Vagina (tissue), 2 donors: Measurements from ENCODE around the gene ANP32B. TPM values are rescaled to one million over a fixed set of nuclear protein-coding genes. Genes with fewer than 3 reads are reported as not detected.

Experiments
- DNase-seq, 2 donors: peaks; one replicate each; pipeline ENCODE4 v3.0.0-alpha.2; 2017; ENCODE audit errors: extremely low spot score in 2 of 2
- H3K27ac ChIP-seq: fragments of 200-600 bp; sonication (generic); one replicate; pipeline ENCODE4 v1.5.1; 2019
- H3K27me3 ChIP-seq: fragments of 200-600 bp; sonication (generic); one replicate; pipeline ENCODE4 v1.5.1; 2019
- H3K36me3 ChIP-seq, 2 donors: fragments of 200-600 bp; sonication (generic); one replicate each; pipeline ENCODE4 v1.5.1; 2017 to 2019
- H3K4me1 ChIP-seq: fragments of 200-600 bp; sonication (generic); one replicate; pipeline ENCODE4 v1.5.1; 2019
- H3K4me3 ChIP-seq, 2 donors: fragments of 200-600 bp; sonication (generic); 1 replicate in 1 of 2; 2 replicates in 1 of 2; pipeline ENCODE4 v1.5.1; 2016 to 2019
- H3K9me3 ChIP-seq: fragments of 200-600 bp; sonication (generic); one replicate; pipeline ENCODE4 v1.5.1; 2019
- CTCF ChIP-seq, 3 experiments: fragments of 450-650 bp in 2 of 3; fragments of 200-600 bp in 1 of 3; sonication (generic) in 1 of 3; IDR thresholded peaks; one replicate each; pipeline ENCODE4 v1.5.1; 2017 to 2019; ENCODE audit warnings: antibody characterized with exemption in 3 of 3, mild to moderate bottlenecking in 2 of 3, moderate library complexity in 2 of 3
- POLR2A ChIP-seq, 2 donors: fragments of 450-650 bp; IDR thresholded peaks; one replicate each; pipeline ENCODE4 v1.6.1; 2017; ENCODE audit warnings: antibody characterized with exemption in 2 of 2, mild to moderate bottlenecking in 2 of 2, moderate library complexity in 2 of 2
- POLR2AphosphoS5 ChIP-seq, 2 donors: sonication (generic); formaldehyde crosslinking; IDR thresholded peaks; one replicate each; pipeline ENCODE4 v1.9.0; 2017; ENCODE audit warnings: antibody characterized with exemption in 2 of 2, mild to moderate bottlenecking in 2 of 2, low read depth in 1 of 2; ENCODE audit not compliant: insufficient read depth in 1 of 2
- intact Hi-C: fragments of 100-400 bp; cut with DNase I; formaldehyde crosslinking; loops from one replicate; pipeline ENCODE4 v1.15.1; 2023
- total RNA-seq: library from RNA; depleted of rRNA; stranded (reverse); fragments of >200 nt; gene quantifications from one replicate; pipeline ENCODE4 v1.2.3, GENCODE V29; 2016

Gene ANP32B
- total RNA-seq, 1 donor from 2014 or later: 75.1 TPM

- no peak overlapping the region for H3K27ac ChIP-seq
- H3K27me3 ChIP-seq: no peaks in the 10 kb centered on the region
- TF ChIP-seq CTCF (IDR thresholded peaks at IDR 0.05) (no peak), POLR2AphosphoS5 (IDR thresholded peaks at IDR 0.05; ENCODE audit: insufficient read depth in 1 of 2, low read depth in 1 of 2) (no peak), POLR2A (IDR thresholded peaks at IDR 0.05) (no peak)
- H3K9me3 ChIP-seq: no peaks in the 10 kb centered on the region
- H3K4me3 ChIP-seq: no peak overlapping the region
- H3K4me1 ChIP-seq: no peaks in the 10 kb centered on the region
- peaks cover 0 to 31% of the 10 kb centered on the region in 2 donors for H3K36me3 ChIP-seq
- intact Hi-C loops: no loop called here
- no peak for DNase-seq
Observed at GRCh38 chr9:98020476-98021145, 37.5 kb downstream of the ANP32B start.

- H3K27me3 ChIP-seq: no peaks in the 10 kb centered on the region
- H3K4me3 ChIP-seq: no peak overlapping the region
- intact Hi-C loops: no loop called here
- DNase-seq: no peak
- no peaks in the 10 kb centered on the region for H3K9me3 ChIP-seq
- H3K27ac ChIP-seq: no peak overlapping the region
- no peaks in the 10 kb centered on the region for H3K4me1 ChIP-seq
- no peak for TF ChIP-seq POLR2A (IDR thresholded peaks at IDR 0.05)
- TF ChIP-seq CTCF (IDR thresholded peaks at IDR 0.05): no peak
- TF ChIP-seq POLR2AphosphoS5 (IDR thresholded peaks at IDR 0.05; ENCODE audit: insufficient read depth in 1 of 2, low read depth in 1 of 2): no peak
- peaks cover 0 to 22% of the 10 kb centered on the region in 2 donors for H3K36me3 ChIP-seq
Observed at GRCh38 chr9:98021306-98022040, 38.3 kb downstream of the ANP32B start.

GRCh38 chr9:98022447-98022846 is 39.3 kb downstream of the ANP32B start:
- H3K36me3 ChIP-seq: peaks cover 0 to 19% of the 10 kb centered on the region in 2 donors
- no peaks in the 10 kb centered on the region for H3K4me1 ChIP-seq
- no peak for DNase-seq
- H3K9me3 ChIP-seq: no peaks in the 10 kb centered on the region
- no peaks in the 10 kb centered on the region for H3K27me3 ChIP-seq
- H3K27ac ChIP-seq: no peak overlapping the region
- intact Hi-C loops: no loop called here
- TF ChIP-seq POLR2AphosphoS5 (IDR thresholded peaks at IDR 0.05; ENCODE audit: insufficient read depth in 1 of 2, low read depth in 1 of 2): no peak
- TF ChIP-seq POLR2A (IDR thresholded peaks at IDR 0.05): no peak
- no peak for TF ChIP-seq CTCF (IDR thresholded peaks at IDR 0.05)
- no peak overlapping the region for H3K4me3 ChIP-seq

GRCh38 chr9:98024702-98025101 is 41.6 kb downstream of the ANP32B start:
- Histone ChIP-seq H3K9me3 (no peaks in the 10 kb centered on the region), H3K27me3 (no peaks in the 10 kb centered on the region), H3K4me1 (no peaks in the 10 kb centered on the region), H3K4me3 (no peak overlapping the region), H3K36me3 (no peaks in the 10 kb centered on the region), H3K27ac (no peak overlapping the region)
- TF ChIP-seq POLR2AphosphoS5 (IDR thresholded peaks at IDR 0.05; ENCODE audit: insufficient read depth in 1 of 2, low read depth in 1 of 2) (no peak), CTCF (IDR thresholded peaks at IDR 0.05) (no peak), POLR2A (IDR thresholded peaks at IDR 0.05) (no peak)
- intact Hi-C loops: no loop called here
- DNase-seq: no peak

GRCh38 chr9:98031169-98031568 is 48.0 kb downstream of the ANP32B start:
- no peak overlapping the region for H3K4me3 ChIP-seq
- intact Hi-C loops: no loop called here
- no peak overlapping the region for H3K27ac ChIP-seq
- TF ChIP-seq CTCF (IDR thresholded peaks at IDR 0.05): no peak
- TF ChIP-seq POLR2AphosphoS5 (IDR thresholded peaks at IDR 0.05; ENCODE audit: insufficient read depth in 1 of 2, low read depth in 1 of 2): no peak
- TF ChIP-seq POLR2A (IDR thresholded peaks at IDR 0.05): no peak
- H3K4me1 ChIP-seq: peaks cover 6% of the 10 kb centered on the region
- no peaks in the 10 kb centered on the region for H3K36me3 ChIP-seq
- DNase-seq: no peak
- no peaks in the 10 kb centered on the region for H3K27me3 ChIP-seq
- no peaks in the 10 kb centered on the region for H3K9me3 ChIP-seq
